Measurements from ENCODE around the gene ZNF366.

The ZNF366 gene

GRCh38 chr5:72518001-72518683 lies 10.9 kb upstream of the ZNF366 start:
- peak; percentile 54 for DNase-seq (ENCODE audit: low spot score)

DNA sequence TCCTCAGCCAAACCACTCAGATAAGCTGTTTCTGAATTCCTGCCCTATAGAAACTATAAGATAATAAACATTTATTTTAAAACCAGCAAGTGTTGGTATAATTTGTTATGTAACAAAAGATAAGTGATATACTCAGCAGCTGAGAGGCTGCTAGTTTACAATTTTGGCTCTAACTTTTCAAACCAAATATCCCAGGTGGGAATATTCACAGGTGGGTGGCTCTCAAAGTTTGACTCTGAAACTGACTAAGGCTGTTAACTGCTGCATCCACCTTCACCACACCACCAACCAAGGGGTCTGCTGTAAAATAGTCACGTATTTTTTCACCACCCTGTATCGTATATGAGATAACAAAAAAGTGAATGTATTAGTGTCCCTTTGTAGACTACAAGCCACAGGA lies 9.7 kb upstream of the ZNF366 start:
- no peak for DNase-seq (ENCODE audit: low spot score)

DNA sequence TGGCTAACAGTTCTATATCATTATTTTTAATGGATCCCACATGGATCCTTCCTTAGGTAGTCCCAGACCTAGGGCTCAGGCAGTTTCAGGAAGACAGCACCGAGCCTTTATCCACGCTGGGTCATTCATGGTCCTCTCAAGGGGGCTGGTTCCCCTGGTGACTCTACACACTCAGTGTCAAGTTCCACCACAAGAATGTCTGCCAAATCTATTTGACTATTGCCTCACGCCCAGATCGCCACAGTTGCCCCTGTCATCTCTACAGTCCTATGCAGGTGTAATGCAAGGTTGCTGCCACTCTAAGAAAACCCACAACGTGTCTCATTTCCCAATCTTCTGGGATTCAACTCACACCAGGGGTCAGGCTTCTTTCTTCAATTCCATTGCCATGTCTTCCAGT lies 8.0 kb upstream of the ZNF366 start:
- DNase-seq (ENCODE audit: low spot score) = no peak

- no peak for DNase-seq (ENCODE audit: low spot score)
Observed at GRCh38 chr5:72512593-72512860, 5.3 kb upstream of the ZNF366 start.

GRCh38 chr5:72511774-72512592 lies 4.8 kb upstream of the ZNF366 start:
- peak; percentile 34 for DNase-seq (ENCODE audit: low spot score)

- no peak for DNase-seq (ENCODE audit: low spot score)
Observed at GRCh38 chr5:72511366-72511765, 4.2 kb upstream of the ZNF366 start.

- DNase-seq (ENCODE audit: low spot score) = peak; percentile 83
Observed at GRCh38 chr5:72510610-72511181, 3.5 kb upstream of the ZNF366 start.

DNA sequence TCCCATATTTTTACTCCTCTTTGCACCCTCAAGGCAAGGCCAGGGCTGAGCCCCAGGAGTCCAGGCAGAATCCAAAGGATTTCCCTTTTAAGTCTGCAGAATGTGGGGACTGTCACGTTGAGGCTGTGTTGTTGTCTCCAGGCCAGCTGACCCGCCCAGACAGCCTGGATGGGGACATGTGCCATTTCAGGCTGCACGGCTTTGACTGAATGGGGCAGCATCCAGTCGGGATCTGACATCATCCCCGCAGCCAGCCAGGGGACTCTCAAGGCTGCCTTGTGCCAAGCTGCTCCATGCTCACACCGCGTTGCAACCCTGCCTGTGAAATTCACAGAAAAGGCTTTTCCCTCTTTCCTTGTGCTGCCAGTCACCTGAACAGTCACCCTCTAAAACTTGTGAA lies 2.2 kb upstream of the ZNF366 start:
- DNase-seq (ENCODE audit: low spot score) = peak; percentile 27

GRCh38 chr5:72508241-72509170 lies 1.3 kb upstream of the ZNF366 start:
- DNase-seq (ENCODE audit: low spot score) = no peak

DNA sequence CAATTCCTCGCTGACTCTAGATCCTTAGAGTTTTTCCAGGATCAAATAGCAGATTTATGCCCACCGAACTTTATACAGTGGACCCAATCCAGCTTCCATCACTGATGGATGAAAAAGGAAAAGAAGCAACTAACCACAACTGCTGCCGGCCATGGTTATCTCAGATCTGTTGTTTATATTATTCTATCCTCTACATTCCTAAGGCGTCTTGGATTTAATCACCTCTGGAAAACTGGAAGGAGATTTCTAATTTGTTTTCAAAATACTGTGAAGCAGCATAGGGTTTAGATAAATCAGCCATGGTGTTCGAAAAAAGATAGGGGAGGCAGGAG lies 663 bp upstream of the ZNF366 start:
- DNase-seq (ENCODE audit: low spot score) = no peak

DNA sequence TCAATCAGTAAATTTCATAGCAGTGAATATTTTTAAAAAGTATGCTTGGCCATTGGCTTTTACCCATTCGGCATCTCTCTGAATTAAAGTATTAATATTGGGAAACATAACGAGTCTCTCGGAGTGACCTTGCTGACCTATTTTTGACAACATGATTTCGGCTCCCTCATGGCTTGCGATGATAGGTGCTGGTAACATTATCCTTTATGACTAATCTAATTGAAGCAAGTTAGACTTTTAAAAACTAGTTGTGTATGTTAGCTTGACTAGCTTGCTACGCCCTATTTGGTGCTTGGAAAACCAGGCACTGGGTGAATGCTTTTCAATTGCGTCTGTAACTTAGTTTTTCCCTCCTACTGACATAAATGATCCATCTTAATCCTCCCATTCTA lies 1.1 kb downstream of the ZNF366 start:
- no peak for DNase-seq (ENCODE audit: low spot score)

DNA sequence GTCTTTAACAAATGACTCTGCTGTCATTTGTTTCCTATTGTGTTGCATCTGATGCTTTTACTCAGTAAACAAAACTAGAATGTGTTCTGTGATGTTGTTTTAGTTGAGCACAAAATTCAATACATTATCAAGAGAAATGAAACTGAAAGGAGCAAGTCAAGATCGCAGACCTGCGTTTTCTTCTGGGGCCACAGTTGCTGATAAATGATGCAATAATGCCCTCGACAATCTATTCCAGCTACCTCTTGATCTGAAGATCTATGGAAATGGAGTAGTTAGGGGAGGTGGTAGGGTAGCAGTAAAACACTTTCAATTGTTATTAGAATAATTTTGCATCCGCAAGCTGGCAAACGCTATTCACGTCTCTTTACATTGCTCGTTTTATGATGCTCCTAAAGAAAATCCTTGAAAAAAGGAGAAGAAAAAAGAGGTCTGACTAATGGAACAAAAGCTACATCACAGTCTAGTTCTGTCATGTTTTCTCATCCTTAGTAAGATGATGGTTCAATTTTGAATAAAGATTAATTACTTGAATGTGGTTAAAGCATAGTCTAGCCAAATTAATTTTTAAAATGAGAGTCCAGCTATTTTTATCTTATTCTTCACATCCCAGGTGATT lies 1.6 kb downstream of the ZNF366 start:
- no peak for DNase-seq (ENCODE audit: low spot score)

- DNase-seq (ENCODE audit: low spot score) = no peak
Observed at GRCh38 chr5:72505016-72505415, 2.2 kb downstream of the ZNF366 start.

DNA sequence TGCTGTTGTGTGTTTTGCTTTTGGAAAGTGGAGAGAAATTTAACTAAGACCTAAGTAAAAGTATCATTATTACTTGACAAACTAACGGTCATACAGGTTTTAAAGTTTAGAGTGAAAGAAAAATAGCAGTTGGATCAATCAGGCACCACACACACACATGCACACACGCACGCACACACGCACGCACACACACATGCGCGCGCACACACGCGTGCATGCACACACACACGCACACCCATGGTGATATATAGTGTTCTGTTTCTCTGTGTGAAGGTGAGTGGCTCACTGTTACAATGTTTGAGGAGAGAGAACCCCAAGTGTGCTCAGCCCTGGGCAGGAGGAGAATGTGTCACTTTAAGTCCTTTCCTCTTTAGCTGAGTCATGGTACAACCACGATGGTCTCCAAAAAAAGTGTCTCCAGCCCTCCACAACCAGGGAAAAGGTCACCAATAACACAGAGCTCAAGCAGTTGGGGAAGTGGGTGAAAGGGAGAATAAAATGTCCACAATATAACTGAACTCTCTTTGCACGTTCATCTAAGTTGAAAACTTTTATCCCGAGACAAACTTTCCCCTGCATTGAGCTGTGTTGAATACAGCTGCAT lies 3.2 kb downstream of the ZNF366 start:
- DNase-seq (ENCODE audit: low spot score) = peak; percentile 41

- DNase-seq (ENCODE audit: low spot score) = no peak
Observed at GRCh38 chr5:72501488-72501887, 5.7 kb downstream of the ZNF366 start.

- DNase-seq (ENCODE audit: low spot score) = no peak
Observed at GRCh38 chr5:72499730-72500129, 7.5 kb downstream of the ZNF366 start.

DNA sequence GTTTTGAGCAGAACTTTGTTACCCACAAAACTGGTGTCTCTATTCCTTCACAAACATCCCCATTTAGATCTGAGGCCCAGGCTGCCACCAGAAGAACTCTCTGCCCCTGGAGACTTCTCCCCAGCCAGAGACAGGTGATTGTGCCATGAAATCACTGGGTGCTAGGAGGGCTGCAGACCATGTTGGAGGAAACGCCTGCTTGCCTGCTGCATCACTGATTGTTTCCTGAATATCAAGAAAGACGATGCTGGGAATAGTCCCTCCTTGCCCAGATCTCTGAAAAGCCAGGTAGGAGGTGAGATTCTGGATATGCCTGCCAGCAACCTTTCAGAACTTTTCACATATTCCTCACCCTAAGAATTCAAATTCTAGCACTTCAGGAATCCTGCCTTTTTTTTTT lies 8.1 kb downstream of the ZNF366 start:
- no peak for DNase-seq (ENCODE audit: low spot score)

DNA sequence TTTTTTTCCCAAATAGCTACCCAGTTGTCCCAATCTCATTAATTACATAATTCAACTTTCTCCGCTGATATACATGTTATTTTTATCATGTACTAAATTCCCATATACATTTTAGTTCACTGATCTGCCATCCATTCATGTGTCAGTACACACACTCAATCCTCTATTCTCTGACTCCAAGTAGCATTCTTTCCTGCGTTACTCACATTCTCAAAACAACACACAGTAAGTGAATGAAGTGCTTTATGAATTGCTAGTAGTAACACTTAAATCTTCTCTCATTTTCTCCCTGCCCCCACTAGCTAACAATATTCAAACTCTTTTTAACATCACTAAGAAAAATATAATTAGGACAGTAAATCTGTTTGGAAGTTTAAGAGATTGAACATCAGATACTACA lies 8.9 kb downstream of the ZNF366 start:
- DNase-seq (ENCODE audit: low spot score) = peak; percentile 50

- no peak for DNase-seq (ENCODE audit: low spot score)
Observed at GRCh38 chr5:72497823-72498222, 9.4 kb downstream of the ZNF366 start.

- no peak for DNase-seq (ENCODE audit: low spot score)
Observed at GRCh38 chr5:72495410-72495809, 11.8 kb downstream of the ZNF366 start.

GRCh38 chr5:72494623-72495124 lies 12.5 kb downstream of the ZNF366 start:
- DNase-seq (ENCODE audit: low spot score) = peak; percentile 60

DNA sequence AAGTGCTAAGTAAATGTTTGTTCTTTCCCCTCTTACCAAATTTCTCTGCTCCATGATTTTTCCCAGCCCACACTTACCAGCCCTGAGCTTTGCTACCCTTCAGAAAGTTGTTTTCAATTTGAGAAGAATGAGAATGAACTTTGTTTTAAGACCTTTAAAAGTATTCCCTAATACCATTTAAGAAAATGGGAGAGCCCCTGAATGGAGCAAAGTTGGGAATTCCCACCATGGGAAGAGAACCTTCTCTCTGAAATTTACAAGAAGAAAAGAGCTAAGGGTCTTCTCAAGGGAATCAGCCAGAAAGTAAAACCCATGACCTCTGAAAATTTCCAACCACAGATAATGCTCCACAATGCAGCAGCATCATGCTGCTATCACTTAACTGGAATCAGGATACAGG lies 17.7 kb downstream of the ZNF366 start:
- no peak for DNase-seq (ENCODE audit: low spot score)

Data from GM03348 (cell line).